Muscle of arm (tissue), 12 donors: Measurements from ENCODE around the gene HMGCL. TPM values are rescaled to one million over a fixed set of nuclear protein-coding genes. Genes with fewer than 3 reads are reported as not detected.
"Not testable (repeated sequence)": the region's sequence is repeated elsewhere in the genome, so short reads cannot be mapped to it uniquely, and the experiment has no call there.

Experiments
- DNase-seq: peaks from one replicate; pipeline ENCODE4 v3.0.0-alpha.2; 2013
- polyA plus RNA-seq, 12 donors: library from polyadenylated mRNA; unstranded; fragments of 120-200 nt; gene quantifications; one replicate each; pipeline ENCODE4 v1.2.1, GENCODE V29; 2013; ENCODE audit not compliant: insufficient read length in 12 of 12

The HMGCL gene
- polyA plus RNA-seq, 12 donors = 13.2 to 28.0 (median 22.5) TPM; not detected in 1

DNA sequence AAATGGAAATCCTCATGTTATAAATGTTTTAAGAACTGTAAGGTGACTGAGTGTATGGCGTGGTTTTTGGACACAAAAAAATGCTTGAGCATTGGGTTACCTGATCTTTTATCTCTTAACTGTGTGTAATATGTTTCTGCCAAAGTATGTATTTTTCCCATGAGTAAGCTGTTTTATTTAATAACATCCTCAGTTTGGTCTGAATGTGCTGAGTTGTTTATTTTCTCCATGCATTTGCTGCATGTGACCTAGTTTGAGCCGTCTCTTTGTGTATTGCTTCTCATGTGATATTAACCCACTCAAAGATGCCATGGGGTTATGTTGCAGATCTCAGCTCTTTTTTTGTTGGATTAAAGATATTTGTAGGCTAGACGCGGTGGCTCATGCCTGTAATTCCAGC lies 40.4 kb downstream of the HMGCL start:
- no peak for DNase-seq

DNA sequence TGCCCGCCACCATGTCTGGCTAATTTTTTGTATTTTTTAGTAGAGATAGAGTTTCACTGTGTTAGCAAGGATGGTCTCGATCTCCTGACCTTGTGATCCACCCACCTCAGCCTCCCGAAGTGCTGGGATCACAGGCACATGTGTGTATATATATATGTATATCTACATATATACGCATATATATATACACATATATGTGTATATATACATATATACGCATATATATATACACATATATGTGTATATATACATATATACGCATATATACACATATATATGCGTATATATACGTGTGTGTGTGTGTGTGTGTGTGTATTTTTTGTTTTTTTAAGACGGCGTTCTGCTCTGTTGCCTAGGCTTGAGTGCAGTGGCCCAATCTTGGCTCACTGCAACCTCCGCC lies 42.1 kb downstream of the HMGCL start:
- not testable (repeated sequence) for DNase-seq

DNA sequence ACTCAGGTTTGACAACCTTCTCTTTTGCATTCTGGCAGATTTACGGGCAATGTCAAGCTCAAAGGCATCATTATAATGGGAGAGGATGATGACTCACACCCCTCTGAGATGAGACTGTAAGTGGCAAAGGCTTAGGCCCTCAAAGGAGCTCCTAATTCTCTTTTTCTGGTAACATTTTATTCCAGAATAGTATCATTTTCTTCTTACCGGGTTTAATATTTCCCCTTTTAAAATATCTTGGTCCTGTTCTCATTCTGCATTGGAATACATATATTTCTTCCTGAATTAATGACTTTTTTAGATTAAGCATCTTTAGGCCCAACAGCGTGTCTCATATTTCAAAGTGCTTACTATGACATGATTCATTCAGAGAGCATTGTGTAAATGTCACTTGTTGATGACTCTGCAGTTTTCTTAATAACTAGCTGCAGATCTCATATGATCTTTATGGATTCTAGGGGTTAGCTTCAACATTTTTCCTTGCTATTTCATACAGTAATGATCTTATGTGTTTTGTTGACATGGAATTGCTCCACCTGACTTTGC lies 45.3 kb downstream of the HMGCL start:
- no peak for DNase-seq

DNA sequence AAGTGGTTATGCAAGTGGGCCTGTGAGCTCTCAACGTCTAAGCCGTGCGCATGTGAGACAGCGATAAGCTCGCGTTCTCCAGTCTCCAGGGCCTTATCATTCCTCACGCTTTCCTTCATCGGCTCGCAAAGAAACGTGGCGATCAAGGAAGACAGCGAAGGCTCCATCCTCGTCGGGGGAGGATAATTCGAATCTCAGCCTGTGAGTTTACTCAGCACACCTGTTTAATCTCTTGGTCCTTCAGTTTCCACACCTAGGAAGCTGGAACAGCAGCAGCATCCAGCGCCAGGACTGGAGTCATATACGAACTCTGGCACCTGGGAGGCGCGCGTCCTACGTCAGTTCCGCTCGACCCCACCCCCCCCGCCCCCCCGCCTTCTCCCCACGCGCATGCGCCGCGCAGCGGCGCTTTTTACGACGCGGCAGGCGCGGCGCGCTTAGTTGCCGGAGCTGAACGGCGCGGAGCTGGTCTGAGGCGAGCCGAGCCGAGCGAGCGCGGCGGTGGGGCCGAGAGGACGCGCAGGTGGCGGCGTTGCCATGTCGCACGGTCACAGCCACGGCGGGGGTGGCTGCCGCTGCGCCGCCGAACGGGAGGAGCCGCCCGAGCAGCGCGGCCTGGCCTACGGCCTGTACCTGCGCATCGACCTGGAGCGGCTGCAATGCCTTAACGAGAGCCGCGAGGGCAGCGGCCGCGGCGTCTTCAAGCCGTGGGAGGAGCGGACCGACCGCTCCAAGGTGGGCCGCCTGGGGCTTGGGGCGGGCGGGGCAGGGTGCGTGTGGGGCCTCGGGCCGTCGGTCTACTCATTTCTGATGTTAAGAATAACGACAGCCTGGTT lies 47.0 kb downstream of the HMGCL start, which contains the start of gene PITHD1:
Gene PITHD1 (plus strand): TSS at position 440 of the 836 bp plus-strand sequence. CDS start 98 bp downstream, at position 538.
- peak; percentile 87 for DNase-seq

DNA sequence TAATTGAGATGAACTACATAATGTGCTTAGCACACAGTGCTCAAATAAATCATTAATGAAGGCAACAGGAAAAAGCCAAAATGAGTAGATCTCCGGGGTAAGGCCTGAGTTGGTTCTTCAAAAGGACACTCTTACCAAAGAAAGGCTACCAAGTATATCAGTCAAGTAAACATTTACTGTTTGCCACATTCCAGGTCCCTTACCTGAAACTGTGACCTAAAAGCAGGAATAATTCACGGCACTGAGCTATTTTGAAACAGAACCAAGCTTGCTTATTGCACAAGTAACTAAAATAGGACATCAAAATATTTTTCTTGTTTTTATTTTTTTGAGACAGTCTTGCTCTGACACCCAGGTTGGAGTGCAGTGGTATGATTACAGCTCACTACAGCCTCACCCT lies 49.0 kb downstream of the HMGCL start:
- DNase-seq = no peak

DNA sequence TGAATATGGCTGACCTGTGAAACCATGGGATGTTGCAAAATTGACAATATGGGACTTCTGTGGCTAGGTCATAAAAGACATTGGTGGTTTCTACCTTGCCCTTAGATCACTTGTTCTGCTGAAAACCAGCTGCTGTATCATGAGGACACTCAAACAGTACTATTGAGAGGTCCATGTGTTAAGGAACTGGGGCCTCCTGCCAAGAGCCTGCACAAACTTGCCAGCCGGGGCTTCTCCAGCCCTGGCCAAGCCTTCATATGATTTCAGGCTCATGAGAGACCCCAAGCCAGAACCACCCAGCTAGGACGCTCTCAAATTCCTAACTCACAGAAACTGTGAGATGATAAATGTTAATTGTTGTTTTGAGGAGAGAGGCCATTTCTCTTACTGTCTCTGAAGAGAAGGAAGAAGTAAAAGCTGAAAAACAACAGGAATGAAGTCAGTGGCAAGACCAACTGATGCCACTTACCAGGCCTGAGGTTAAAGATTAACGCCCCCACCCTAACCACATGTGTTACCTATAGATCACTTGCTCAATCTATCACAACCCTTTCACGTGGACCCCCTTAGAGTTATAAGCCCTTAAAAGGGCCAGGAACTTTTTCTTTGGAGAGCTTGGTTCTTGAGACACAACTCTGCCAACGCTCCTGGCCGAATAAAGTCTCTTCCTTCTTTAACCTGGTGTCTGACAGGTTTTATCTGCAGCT lies 50.9 kb downstream of the HMGCL start:
- DNase-seq = no peak

DNA sequence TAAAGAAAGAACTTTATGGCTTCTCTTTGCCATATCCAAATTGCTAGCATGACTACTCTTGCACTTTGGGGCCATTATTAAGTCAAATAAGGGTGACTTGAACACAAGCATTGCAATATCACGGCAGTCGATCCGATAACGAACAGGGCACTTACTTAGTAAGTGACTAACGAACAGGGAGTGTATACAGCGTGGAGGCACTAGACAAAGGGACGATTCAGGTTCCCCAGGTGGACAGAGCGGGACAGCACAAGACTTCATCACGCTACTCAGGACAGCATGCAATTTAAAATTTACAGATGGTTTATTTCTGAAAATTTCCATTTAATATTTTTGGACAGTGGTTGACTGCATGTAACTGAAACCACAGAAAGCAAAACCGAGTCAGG lies 52.4 kb downstream of the HMGCL start:
- no peak for DNase-seq

DNA sequence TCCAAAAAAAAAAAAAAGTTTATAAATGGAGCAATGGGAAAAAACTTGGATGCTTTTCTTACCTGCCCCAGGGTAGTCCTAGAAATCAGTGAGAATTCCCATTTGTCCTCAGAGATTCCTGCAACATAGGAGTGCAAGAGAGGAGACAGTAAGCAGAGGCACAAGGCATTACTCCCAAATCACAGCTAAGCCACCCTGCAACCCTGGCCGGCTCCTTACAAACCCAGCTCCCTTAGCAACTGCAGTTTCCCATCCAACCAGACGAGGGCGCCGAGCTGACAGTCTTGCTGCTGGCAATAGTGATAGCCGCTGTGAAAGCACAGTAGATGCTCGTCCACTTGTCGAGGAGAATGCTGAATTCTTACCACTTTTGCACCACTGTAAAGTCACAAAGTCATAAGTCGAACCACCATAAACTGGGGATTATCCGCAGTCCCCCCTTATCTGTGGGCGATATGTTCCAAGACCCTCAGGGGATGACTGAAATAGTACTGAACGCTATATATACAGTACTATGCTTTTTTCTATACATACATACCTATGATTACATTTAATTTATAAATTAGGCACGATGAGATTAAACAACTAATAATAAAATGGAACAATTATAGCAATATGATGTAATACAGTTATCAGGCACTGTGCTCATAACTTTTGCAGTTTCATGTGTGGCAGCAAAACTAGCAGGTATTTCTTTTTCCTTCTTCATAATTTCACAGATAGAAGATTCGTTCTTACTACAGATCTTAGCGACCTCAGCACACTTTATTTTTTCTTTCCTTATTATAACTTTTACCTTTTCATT lies 53.0 kb downstream of the HMGCL start:
- DNase-seq = peak; percentile 83

DNA sequence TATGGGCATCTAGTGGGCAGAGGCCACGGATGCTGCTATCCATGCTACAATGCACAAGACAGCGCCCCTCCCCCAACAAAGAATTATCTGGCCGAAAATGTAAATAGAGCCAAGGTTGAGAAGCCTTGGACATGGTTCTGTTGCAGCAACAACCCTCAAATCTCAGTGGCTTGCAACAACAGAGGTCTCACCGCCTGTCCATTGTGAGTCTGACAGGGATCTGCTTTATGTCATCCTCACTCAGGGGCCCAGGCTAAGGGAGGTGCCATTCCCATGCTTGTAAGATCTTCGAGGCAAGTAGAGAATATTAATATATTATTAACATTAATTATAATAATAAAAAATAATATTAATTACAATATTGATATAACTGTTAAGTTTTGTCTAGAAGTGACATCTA lies 56.5 kb downstream of the HMGCL start:
- DNase-seq = no peak

DNA sequence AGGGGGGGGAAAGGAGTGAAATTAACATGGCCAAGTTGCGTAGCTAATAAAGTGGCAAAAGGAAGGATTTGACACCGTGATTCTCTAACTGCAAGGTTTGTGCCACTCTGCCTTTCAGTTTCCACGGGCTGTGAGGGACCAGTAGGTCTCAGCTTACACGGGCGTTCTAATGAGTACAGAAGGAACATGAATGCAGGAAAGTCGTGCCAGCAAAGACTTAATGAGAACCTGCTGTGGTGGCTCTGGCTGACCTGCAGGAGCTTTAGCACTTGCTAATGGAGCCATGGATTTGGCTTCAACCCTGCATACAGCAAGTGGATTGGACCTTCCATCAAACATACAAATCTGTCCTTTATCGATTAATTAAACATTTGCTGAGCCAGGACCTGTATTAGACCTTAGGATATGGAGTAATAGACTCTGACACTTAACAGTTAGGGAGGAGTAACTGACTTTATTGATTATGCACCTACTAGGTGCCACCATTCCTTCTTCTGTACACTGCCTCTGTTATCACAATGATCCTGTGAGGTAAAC lies 62.1 kb downstream of the HMGCL start:
- DNase-seq = no peak

DNA sequence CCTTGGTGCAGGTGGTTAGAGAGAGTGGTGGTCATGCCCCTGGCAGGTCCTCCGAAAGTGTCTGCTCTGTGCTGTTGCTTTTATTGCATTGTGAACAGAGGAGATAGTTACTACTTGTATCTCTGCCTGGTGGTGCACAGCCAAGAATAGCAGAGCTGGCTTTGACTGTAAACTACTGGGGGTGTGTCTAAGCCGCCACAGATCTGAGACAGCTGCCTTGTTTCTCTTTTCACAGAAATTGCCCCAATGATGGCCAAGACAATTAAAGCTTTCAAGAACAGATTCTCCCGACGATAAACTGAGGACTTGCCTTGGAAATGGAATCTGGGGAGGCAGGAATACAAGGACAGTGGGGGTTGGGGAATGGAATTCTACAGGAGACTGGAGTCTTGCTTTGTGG lies 66.0 kb downstream of the HMGCL start:
- no peak for DNase-seq

DNA sequence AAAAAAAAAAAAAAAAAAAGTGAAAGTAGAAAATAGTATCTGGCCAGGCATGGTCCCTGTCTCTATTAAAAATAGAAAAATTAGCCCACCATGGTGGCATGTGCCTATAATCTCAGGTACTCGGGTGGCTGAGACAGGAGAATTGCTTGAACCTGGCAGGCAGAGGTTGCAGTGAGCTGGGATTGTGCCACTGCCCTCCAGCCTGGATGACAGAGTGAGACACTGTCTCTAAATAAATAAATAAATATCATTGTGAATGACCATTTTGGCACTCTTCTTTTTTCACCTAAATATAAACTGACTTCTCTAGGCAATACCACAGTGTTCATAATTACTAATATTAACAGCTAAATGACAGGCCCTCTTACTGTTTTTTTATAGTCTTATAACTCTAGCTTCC lies 67.4 kb downstream of the HMGCL start:
- DNase-seq = no peak

DNA sequence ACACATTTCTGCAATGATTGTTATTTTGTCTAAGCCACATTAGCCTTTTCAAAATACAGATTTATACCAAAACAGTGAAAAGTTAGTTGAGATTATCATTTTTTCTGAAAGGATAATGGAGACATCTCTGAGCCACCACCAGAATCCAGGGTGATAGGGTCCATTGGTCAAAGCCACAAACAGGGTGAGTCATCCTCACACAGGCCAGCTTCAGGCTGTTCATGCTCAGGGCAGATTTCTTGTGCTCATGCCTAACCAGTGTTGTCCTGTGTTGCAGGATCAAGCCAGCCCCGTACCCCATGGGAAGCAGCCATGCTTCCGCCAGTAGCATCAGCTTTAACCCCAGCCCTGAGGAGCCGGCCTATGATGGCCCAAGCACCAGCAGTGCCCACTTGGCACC lies 68.6 kb downstream of the HMGCL start:
- no peak for DNase-seq

DNA sequence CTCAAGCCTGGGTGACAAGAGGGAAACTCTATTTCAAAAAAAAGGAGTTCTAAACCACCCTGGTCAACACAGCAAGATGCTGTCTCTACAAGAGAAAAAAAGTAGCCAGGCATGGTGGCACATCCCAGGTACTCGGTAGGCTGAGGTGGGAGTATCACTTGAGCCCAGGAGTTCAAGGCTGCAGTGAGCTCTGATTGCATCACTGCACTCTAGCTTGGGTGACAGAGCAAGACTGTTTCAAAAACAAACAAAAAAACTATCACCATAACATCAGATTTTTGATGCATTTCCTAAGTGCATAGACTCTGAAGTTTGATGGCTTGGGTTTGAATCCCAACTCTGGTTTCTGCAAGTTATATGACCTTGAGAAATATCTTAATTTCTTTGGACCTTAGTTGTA lies 72.3 kb downstream of the HMGCL start:
- no peak for DNase-seq

Other genes with a start within 250 kb of the HMGCL start
- 1,000 to 10,000 TPM in 11 of 12 donors, not detected in 1; 2,755 to 4,003 (median 2,978) TPM for gene RPL11, start 133.6 kb downstream of the HMGCL start, polyA plus RNA-seq
- gene ELOA, start 82.0 kb downstream of the HMGCL start, polyA plus RNA-seq = 10 to 100 TPM in 11 of 12 donors, not detected in 1; 23.3 to 33.8 (median 30.6) TPM
- gene PITHD1, start 47.0 kb downstream of the HMGCL start, polyA plus RNA-seq = 10 to 100 TPM in 11 of 12 donors, not detected in 1; 32.9 to 54.7 (median 40.8) TPM
- gene LYPLA2, start 34.3 kb downstream of the HMGCL start, polyA plus RNA-seq = 10 to 100 TPM in 11 of 12 donors, not detected in 1; 24.0 to 61.1 (median 28.7) TPM
- 10 to 100 TPM in 11 of 12 donors, not detected in 1; 12.9 to 69.3 (median 19.7) TPM for gene GALE, start 24.7 kb downstream of the HMGCL start, polyA plus RNA-seq
- gene FUCA1, start 42.9 kb upstream of the HMGCL start, polyA plus RNA-seq = 10 to 100 TPM in 11 of 12 donors, not detected in 1; 11.4 to 21.9 (median 15.5) TPM
- under 1 TPM in 9 of 12 donors, not detected in 3; 0.03 to 0.47 (median 0.08) TPM for gene CNR2, start 87.9 kb upstream of the HMGCL start, polyA plus RNA-seq
- gene PNRC2, start 134.4 kb upstream of the HMGCL start, polyA plus RNA-seq = 100 to 1,000 TPM in 11 of 12 donors, not detected in 1; 100 to 180 (median 108) TPM
- 100 to 1,000 TPM in 10 of 12 donors, 10 to 100 TPM in 1, not detected in 1; 83.8 to 188 (median 133) TPM for gene SRSF10, start 154.9 kb upstream of the HMGCL start, polyA plus RNA-seq